ENCODE results near the gene COG7.
"Not testable (repeated sequence)": the region's sequence is repeated elsewhere in the genome, so short reads cannot be mapped to it uniquely, and the experiment has no call there.

The COG7 gene

DNA sequence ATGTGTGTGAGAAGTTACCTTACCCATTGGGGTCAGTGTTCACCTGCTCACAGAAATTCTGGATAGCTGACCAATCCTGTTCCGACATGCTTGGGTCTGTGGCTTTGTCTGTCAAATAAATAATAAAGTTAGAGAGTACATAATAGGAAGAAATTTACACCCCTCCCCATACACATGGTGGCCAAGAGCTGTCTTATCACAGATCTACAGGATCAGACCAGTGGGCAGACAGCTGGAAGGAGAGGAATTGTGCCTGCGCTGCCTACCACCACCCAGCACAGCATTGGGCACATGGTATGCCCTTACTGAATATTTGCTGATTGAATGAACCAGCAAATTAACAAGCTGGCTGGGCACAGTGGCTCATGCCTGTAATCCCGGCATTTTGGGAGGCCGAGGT is 42.7 kb upstream of the COG7 start:
- no peak overlapping the region for H3K27ac ChIP-seq (ENCODE audit: low read depth, low read length)
- H3K9ac ChIP-seq (ENCODE audit: low read length in 5 of 5): peak overlapping the region in 1 of 5 donors; percentile 42
- H3K9me3 ChIP-seq (ENCODE audit: control insufficient read depth in 5 of 5, low read length in 5 of 5): no peaks in the 10 kb centered on the region
- H3K27me3 ChIP-seq (ENCODE audit: control insufficient read depth in 5 of 5, insufficient read depth in 4 of 5, low read length in 5 of 5): no peaks in the 10 kb centered on the region
- H3K4me3 ChIP-seq (ENCODE audit: low read depth in 1 of 5, low read length in 5 of 5): no peak overlapping the region
- H3K36me3 ChIP-seq (ENCODE audit: control insufficient read depth in 5 of 5, insufficient read depth in 5 of 5, low read length in 5 of 5): peaks cover 9 to 53% (median 40%) of the 10 kb centered on the region in 5 donors
- H3K4me1 ChIP-seq (ENCODE audit: control insufficient read depth in 5 of 5, insufficient read depth in 5 of 5, low read length in 5 of 5): peaks cover 3 to 47% (median 24%) of the 10 kb centered on the region in 5 donors

GRCh38 chr16:23494188-23494587 is 41.2 kb upstream of the COG7 start:
- no peak overlapping the region for H3K9ac ChIP-seq (ENCODE audit: low read length in 5 of 5)
- peaks cover 9 to 62% (median 51%) of the 10 kb centered on the region in 5 donors for H3K36me3 ChIP-seq (ENCODE audit: control insufficient read depth in 5 of 5, insufficient read depth in 5 of 5, low read length in 5 of 5)
- no peaks in the 10 kb centered on the region for H3K9me3 ChIP-seq (ENCODE audit: control insufficient read depth in 5 of 5, low read length in 5 of 5)
- peaks cover 3 to 42% (median 20%) of the 10 kb centered on the region in 5 donors for H3K4me1 ChIP-seq (ENCODE audit: control insufficient read depth in 5 of 5, insufficient read depth in 5 of 5, low read length in 5 of 5)
- H3K27me3 ChIP-seq (ENCODE audit: control insufficient read depth in 5 of 5, insufficient read depth in 4 of 5, low read length in 5 of 5): no peaks in the 10 kb centered on the region
- H3K4me3 ChIP-seq (ENCODE audit: low read depth in 1 of 5, low read length in 5 of 5): no peak overlapping the region
- no peak overlapping the region for H3K27ac ChIP-seq (ENCODE audit: low read depth, low read length)

GRCh38 chr16:23491490-23492391 is 38.8 kb upstream of the COG7 start:
- Histone ChIP-seq H3K27me3 (ENCODE audit: control insufficient read depth in 5 of 5, insufficient read depth in 4 of 5, low read length in 5 of 5) (no peaks in the 10 kb centered on the region), H3K36me3 (ENCODE audit: control insufficient read depth in 5 of 5, insufficient read depth in 5 of 5, low read length in 5 of 5) (peaks cover 16 to 85% (median 73%) of the 10 kb centered on the region in 5 donors), H3K4me1 (ENCODE audit: control insufficient read depth in 5 of 5, insufficient read depth in 5 of 5, low read length in 5 of 5) (peaks cover 0 to 19% (median 5%) of the 10 kb centered on the region in 5 donors), H3K27ac (ENCODE audit: low read depth, low read length) (no peak overlapping the region), H3K4me3 (ENCODE audit: low read depth in 1 of 5, low read length in 5 of 5) (no peak overlapping the region), H3K9ac (ENCODE audit: low read length in 5 of 5) (no peak overlapping the region), H3K9me3 (ENCODE audit: control insufficient read depth in 5 of 5, low read length in 5 of 5) (no peaks in the 10 kb centered on the region)

GRCh38 chr16:23486480-23486879 is 33.5 kb upstream of the COG7 start:
- H3K9ac ChIP-seq (ENCODE audit: low read length in 5 of 5): no peak overlapping the region

DNA sequence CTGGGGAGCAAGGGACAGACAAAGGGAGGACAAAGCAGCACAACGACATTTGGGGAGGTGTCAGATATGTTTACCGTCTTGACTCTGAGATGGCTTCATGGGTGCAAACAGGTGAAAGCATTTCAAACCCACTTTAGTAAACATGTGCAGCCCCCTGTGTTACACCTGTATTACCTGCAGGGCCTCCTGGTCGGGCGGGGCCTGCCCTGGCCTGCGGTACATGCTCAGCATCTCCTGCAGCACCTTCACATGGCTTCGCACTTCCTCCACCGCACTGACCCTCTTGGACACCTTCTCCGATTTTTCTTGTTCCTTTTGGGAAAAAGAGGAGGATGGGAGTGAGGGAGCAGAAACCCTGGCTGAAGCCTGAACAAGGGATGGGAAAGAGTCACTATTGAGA is 32.9 kb upstream of the COG7 start:
- no peak overlapping the region for H3K9ac ChIP-seq (ENCODE audit: low read length in 5 of 5)
- H3K4me3 ChIP-seq (ENCODE audit: low read depth in 1 of 5, low read length in 5 of 5): no peak overlapping the region
- no peaks in the 10 kb centered on the region for H3K4me1 ChIP-seq (ENCODE audit: control insufficient read depth in 5 of 5, insufficient read depth in 5 of 5, low read length in 5 of 5)
- H3K36me3 ChIP-seq (ENCODE audit: control insufficient read depth in 5 of 5, insufficient read depth in 5 of 5, low read length in 5 of 5): peaks cover 18 to 92% (median 84%) of the 10 kb centered on the region in 5 donors
- H3K27ac ChIP-seq (ENCODE audit: low read depth, low read length): no peak overlapping the region
- H3K9me3 ChIP-seq (ENCODE audit: control insufficient read depth in 5 of 5, low read length in 5 of 5): no peaks in the 10 kb centered on the region
- H3K27me3 ChIP-seq (ENCODE audit: control insufficient read depth in 5 of 5, insufficient read depth in 4 of 5, low read length in 5 of 5): no peaks in the 10 kb centered on the region

More at GRCh38 chr16:23486480-23486879, 33.5 kb upstream of the COG7 start:
- Histone ChIP-seq H3K9me3 (ENCODE audit: control insufficient read depth in 5 of 5, low read length in 5 of 5) (no peaks in the 10 kb centered on the region), H3K27ac (ENCODE audit: low read depth, low read length) (no peak overlapping the region), H3K4me1 (ENCODE audit: control insufficient read depth in 5 of 5, insufficient read depth in 5 of 5, low read length in 5 of 5) (no peaks in the 10 kb centered on the region), H3K27me3 (ENCODE audit: control insufficient read depth in 5 of 5, insufficient read depth in 4 of 5, low read length in 5 of 5) (no peaks in the 10 kb centered on the region), H3K36me3 (ENCODE audit: control insufficient read depth in 5 of 5, insufficient read depth in 5 of 5, low read length in 5 of 5) (peaks cover 21 to 92% (median 82%) of the 10 kb centered on the region in 5 donors), H3K4me3 (ENCODE audit: low read depth in 1 of 5, low read length in 5 of 5) (no peak overlapping the region)

DNA sequence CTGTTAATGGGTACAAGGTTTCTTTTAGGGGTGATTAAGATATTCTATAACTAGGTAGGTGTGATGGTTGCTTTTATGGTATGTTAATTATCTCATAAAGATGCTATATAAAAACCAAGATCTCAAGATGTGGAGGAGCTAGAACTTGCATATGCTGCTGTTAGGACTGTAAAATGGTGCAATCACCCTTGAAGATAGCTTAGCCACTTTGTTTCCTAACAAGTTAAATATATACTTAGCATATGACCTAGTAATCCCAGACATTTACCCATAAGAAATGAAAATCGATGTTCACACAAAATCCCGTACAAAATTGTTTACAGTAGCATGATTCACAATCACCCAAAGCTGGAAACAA is 32.2 kb upstream of the COG7 start:
- no peak overlapping the region for H3K4me3 ChIP-seq (ENCODE audit: low read depth in 1 of 5, low read length in 5 of 5)
- H3K9ac ChIP-seq (ENCODE audit: low read length in 5 of 5): no peak overlapping the region
- peaks cover 18 to 95% (median 87%) of the 10 kb centered on the region in 5 donors for H3K36me3 ChIP-seq (ENCODE audit: control insufficient read depth in 5 of 5, insufficient read depth in 5 of 5, low read length in 5 of 5)
- peaks cover 0 to 6% (median 0%) of the 10 kb centered on the region in 5 donors for H3K4me1 ChIP-seq (ENCODE audit: control insufficient read depth in 5 of 5, insufficient read depth in 5 of 5, low read length in 5 of 5)
- H3K9me3 ChIP-seq (ENCODE audit: control insufficient read depth in 5 of 5, low read length in 5 of 5): no peaks in the 10 kb centered on the region
- H3K27me3 ChIP-seq (ENCODE audit: control insufficient read depth in 5 of 5, insufficient read depth in 4 of 5, low read length in 5 of 5): no peaks in the 10 kb centered on the region
- H3K27ac ChIP-seq (ENCODE audit: low read depth, low read length): no peak overlapping the region

DNA sequence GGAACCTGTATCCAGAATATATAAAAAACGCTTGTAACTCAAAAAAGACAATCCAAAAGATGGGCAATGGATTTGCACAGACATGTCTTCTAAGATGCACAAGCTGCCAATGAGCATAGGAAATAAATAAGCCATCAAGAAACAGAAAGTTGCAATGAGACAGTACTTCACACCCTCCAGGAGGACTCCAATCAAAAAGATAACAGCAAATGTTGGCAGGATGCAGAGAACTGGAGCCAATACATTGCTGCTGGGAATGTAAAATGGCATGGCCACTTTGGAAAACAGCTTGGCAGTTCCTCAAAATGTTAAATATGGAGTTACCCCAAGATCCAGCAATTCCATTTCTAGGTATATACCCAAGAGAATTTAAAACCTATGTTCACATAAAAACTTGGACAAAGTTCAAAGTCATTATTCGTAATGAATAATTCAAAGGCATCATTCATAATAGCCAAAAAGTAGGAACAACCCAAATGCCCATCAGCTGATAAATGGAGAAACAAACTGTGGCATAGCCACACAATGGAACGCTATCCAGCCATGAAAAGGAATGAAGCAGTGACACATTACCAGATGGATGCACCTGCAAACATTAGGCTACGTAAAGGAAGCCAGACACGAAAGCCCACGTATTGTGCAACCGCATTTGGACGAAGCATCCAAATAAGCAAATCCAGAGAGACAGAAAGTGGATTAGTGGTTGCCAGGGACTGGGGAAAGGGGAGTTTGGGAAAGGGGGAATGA is 31.7 kb upstream of the COG7 start:
- Histone ChIP-seq H3K27me3 (ENCODE audit: control insufficient read depth in 5 of 5, insufficient read depth in 4 of 5, low read length in 5 of 5) (no peaks in the 10 kb centered on the region), H3K9me3 (ENCODE audit: control insufficient read depth in 5 of 5, low read length in 5 of 5) (no peaks in the 10 kb centered on the region), H3K4me1 (ENCODE audit: control insufficient read depth in 5 of 5, insufficient read depth in 5 of 5, low read length in 5 of 5) (peaks cover 0 to 9% (median 0%) of the 10 kb centered on the region in 5 donors), H3K27ac (ENCODE audit: low read depth, low read length) (no peak overlapping the region), H3K4me3 (ENCODE audit: low read depth in 1 of 5, low read length in 5 of 5) (no peak overlapping the region), H3K36me3 (ENCODE audit: control insufficient read depth in 5 of 5, insufficient read depth in 5 of 5, low read length in 5 of 5) (peaks cover 18 to 95% (median 87%) of the 10 kb centered on the region in 5 donors), H3K9ac (ENCODE audit: low read length in 5 of 5) (no peak overlapping the region)

DNA sequence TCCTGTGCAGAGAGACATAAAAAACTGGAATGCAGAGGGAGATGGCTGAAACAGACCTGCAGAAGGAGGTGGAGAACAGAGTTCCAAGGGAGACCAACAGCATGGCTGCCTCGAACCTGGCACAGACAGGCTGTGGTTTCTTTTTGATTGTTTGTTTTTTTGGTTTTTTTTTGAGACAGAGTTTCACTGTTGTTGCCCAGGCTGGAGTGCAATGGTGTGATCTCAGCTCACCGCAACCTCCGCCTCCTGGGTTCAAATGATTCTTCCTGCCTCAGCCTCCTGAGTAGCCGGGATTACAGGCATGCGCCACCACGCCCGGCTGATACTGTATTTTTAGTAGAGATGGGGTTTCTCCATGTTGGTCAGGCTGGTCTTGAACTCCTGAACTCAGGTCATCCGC is 30.5 kb upstream of the COG7 start:
- H3K9ac ChIP-seq (ENCODE audit: low read length in 5 of 5); H3K4me1 ChIP-seq (ENCODE audit: control insufficient read depth in 5 of 5, insufficient read depth in 5 of 5, low read length in 5 of 5); H3K27me3 ChIP-seq (ENCODE audit: control insufficient read depth in 5 of 5, insufficient read depth in 4 of 5, low read length in 5 of 5); H3K9me3 ChIP-seq (ENCODE audit: control insufficient read depth in 5 of 5, low read length in 5 of 5); H3K4me3 ChIP-seq (ENCODE audit: low read depth in 1 of 5, low read length in 5 of 5); H3K27ac ChIP-seq (ENCODE audit: low read depth, low read length): not testable (repeated sequence)
- H3K36me3 ChIP-seq (ENCODE audit: control insufficient read depth in 5 of 5, insufficient read depth in 5 of 5, low read length in 5 of 5): peaks cover 14 to 95% (median 88%) of the 10 kb centered on the region in 5 donors

DNA sequence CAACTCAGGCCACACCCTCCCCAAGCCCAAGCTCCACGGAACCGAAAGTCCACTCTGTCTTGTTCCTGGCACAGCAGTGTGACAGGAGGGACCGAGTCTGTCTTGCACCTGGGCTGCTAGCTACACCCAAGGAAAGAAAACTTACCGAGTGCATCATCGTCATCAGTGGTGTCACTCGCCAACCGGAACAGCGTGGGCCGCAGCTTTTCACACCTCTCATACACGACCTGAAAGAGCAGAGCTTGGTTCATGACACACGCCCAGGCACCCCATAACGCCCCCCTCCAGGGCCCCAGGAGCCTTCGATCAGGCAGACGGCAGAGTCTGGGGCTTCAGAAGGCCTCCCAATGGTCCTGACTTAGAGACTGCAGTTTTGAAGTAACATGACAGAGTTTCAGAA is 29.8 kb upstream of the COG7 start:
- no peak overlapping the region for H3K27ac ChIP-seq (ENCODE audit: low read depth, low read length)
- peaks cover 11 to 94% (median 85%) of the 10 kb centered on the region in 5 donors for H3K36me3 ChIP-seq (ENCODE audit: control insufficient read depth in 5 of 5, insufficient read depth in 5 of 5, low read length in 5 of 5)
- H3K4me1 ChIP-seq (ENCODE audit: control insufficient read depth in 5 of 5, insufficient read depth in 5 of 5, low read length in 5 of 5): peaks cover 0 to 9% (median 0%) of the 10 kb centered on the region in 5 donors
- no peaks in the 10 kb centered on the region for H3K9me3 ChIP-seq (ENCODE audit: control insufficient read depth in 5 of 5, low read length in 5 of 5)
- no peak overlapping the region for H3K9ac ChIP-seq (ENCODE audit: low read length in 5 of 5)
- H3K4me3 ChIP-seq (ENCODE audit: low read depth in 1 of 5, low read length in 5 of 5): no peak overlapping the region
- H3K27me3 ChIP-seq (ENCODE audit: control insufficient read depth in 5 of 5, insufficient read depth in 4 of 5, low read length in 5 of 5): no peaks in the 10 kb centered on the region

- Histone ChIP-seq H3K27ac (ENCODE audit: low read depth, low read length) (no peak overlapping the region), H3K4me1 (ENCODE audit: control insufficient read depth in 5 of 5, insufficient read depth in 5 of 5, low read length in 5 of 5) (peaks cover 0 to 9% (median 0%) of the 10 kb centered on the region in 5 donors), H3K36me3 (ENCODE audit: control insufficient read depth in 5 of 5, insufficient read depth in 5 of 5, low read length in 5 of 5) (peaks cover 15 to 95% (median 81%) of the 10 kb centered on the region in 5 donors), H3K27me3 (ENCODE audit: control insufficient read depth in 5 of 5, insufficient read depth in 4 of 5, low read length in 5 of 5) (no peaks in the 10 kb centered on the region), H3K9ac (ENCODE audit: low read length in 5 of 5) (no peak overlapping the region), H3K4me3 (ENCODE audit: low read depth in 1 of 5, low read length in 5 of 5) (no peak overlapping the region), H3K9me3 (ENCODE audit: control insufficient read depth in 5 of 5, low read length in 5 of 5) (no peaks in the 10 kb centered on the region)
These were observed 27.3 kb upstream of the COG7 start for GRCh38 chr16:23480257-23480656.
